H1 (cell line): ENCODE measurements around the gene CRTC3.

ENCODE experiments used
- EGR1 ChIP-seq: IDR thresholded peaks from 2 replicates; pipeline ENCODE4 v1.6.1; 2011; ENCODE audit warnings: low read depth, low read length, borderline replicate concordance
- EZH2 ChIP-seq: fragments of 200-600 bp; sonication (generic); IDR thresholded peaks from 2 replicates; pipeline ENCODE4 v1.7.1; 2012; ENCODE audit warnings: low read depth, mild to moderate bottlenecking, moderate library complexity, low read length, inconsistent platforms; ENCODE audit not compliant: severe bottlenecking
- PHF8 ChIP-seq: fragments of 200-600 bp; sonication (generic); conservative IDR thresholded peaks from 2 replicates; pipeline ENCODE4 v1.7.1; 2012; ENCODE audit warnings: low read depth, mild to moderate bottlenecking, inconsistent platforms, low read length, moderate library complexity
- RAD21 ChIP-seq, 2 experiments: IDR thresholded peaks in 1 of 2; conservative IDR thresholded peaks in 1 of 2; 2 replicates each; pipeline ENCODE4 v1.6.1; 2011; ENCODE audit warnings: low read depth in 2 of 2, low read length in 2 of 2, improper control_type of control experiment in 1 of 2, inconsistent platforms in 1 of 2, mild to moderate bottlenecking in 1 of 2, moderate library complexity in 1 of 2
- RNF2 ChIP-seq: fragments of 200-900, 300-1000 bp; sonication (generic); IDR thresholded peaks from 2 replicates; pipeline ENCODE4 v1.7.1; 2016; ENCODE audit warnings: borderline replicate concordance, low read depth, mild to moderate bottlenecking, antibody characterized with exemption, low read length; ENCODE audit not compliant: poor library complexity, severe bottlenecking; ENCODE audit errors: missing control alignments
- TF ChIP-seq, protein P1 (sequence below), 3 experiments: IDR thresholded peaks; 1 replicate in 2 of 3; 2 replicates in 1 of 3; pipeline versions ENCODE4 v1.5.1 to v1.6.1; 2011; ENCODE audit warnings: low read length in 3 of 3, mild to moderate bottlenecking in 3 of 3, inconsistent platforms in 2 of 3, low read depth in 1 of 3, moderate library complexity in 1 of 3; ENCODE audit not compliant: insufficient read depth in 1 of 3; ENCODE audit errors: control extremely low read depth in 1 of 3
- TF ChIP-seq, protein P2 (sequence below): IDR thresholded peaks from 2 replicates; pipeline ENCODE4 v1.6.1; 2011; ENCODE audit warnings: low read length, improper control_type of control experiment

DNA sequence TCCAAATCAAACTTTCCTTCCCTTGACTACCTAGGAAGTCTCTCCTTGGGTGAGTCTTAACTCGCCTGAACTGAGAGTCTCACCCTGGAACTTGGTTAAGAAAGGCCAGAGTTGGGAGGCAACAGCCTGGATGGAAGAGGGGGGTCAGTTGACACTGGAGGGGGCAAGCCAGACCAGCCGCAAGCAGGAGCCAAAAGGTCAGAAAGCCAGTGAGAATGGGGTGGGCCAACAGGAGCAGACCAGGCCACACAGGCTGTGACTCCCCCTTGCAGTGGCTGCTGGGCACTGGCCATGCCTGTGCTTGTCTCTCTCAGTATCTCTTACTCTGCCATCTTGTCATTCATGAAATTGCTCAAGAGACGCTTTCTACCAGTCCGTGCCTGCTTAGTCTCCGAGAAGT, 32.9 kb downstream of the CRTC3 start:
- TF ChIP-seq, protein P1, sequence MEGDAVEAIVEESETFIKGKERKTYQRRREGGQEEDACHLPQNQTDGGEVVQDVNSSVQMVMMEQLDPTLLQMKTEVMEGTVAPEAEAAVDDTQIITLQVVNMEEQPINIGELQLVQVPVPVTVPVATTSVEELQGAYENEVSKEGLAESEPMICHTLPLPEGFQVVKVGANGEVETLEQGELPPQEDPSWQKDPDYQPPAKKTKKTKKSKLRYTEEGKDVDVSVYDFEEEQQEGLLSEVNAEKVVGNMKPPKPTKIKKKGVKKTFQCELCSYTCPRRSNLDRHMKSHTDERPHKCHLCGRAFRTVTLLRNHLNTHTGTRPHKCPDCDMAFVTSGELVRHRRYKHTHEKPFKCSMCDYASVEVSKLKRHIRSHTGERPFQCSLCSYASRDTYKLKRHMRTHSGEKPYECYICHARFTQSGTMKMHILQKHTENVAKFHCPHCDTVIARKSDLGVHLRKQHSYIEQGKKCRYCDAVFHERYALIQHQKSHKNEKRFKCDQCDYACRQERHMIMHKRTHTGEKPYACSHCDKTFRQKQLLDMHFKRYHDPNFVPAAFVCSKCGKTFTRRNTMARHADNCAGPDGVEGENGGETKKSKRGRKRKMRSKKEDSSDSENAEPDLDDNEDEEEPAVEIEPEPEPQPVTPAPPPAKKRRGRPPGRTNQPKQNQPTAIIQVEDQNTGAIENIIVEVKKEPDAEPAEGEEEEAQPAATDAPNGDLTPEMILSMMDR (IDR thresholded peaks at IDR 0.05; ENCODE audit: control extremely low read depth in 1 of 3, insufficient read depth in 1 of 3, low read depth in 1 of 3, low read length in 3 of 3): no peak
- no peak for TF ChIP-seq RAD21 (IDR thresholded peaks at IDR 0.05 in 1 of 2, conservative IDR thresholded peaks at IDR 0.05 in 1 of 2; ENCODE audit: low read depth in 2 of 2, low read length in 2 of 2)
- no peak for TF ChIP-seq RNF2
- TF ChIP-seq, protein P2, sequence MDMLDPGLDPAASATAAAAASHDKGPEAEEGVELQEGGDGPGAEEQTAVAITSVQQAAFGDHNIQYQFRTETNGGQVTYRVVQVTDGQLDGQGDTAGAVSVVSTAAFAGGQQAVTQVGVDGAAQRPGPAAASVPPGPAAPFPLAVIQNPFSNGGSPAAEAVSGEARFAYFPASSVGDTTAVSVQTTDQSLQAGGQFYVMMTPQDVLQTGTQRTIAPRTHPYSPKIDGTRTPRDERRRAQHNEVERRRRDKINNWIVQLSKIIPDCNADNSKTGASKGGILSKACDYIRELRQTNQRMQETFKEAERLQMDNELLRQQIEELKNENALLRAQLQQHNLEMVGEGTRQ: no peak
- TF ChIP-seq EGR1: no peak
- TF ChIP-seq EZH2: no peak
- no peak for TF ChIP-seq PHF8
